Endothelial cell of umbilical vein (primary cell): ENCODE data around the gene MCTP2. TPM values are rescaled to one million over a fixed set of nuclear protein-coding genes. Genes with fewer than 3 reads are reported as not detected.

Source experiments
- Bru-seq: library from RNA; stranded (reverse); fragments of 400-500 nt; gene quantifications from one replicate; lab custom pipeline; 2021; lab: Mats Ljungman, UMichigan
- BruChase-seq, 2 experiments: library from RNA; stranded (reverse); fragments of 400-500 nt; gene quantifications; one replicate each; lab custom pipeline; 2021; lab: Mats Ljungman, UMichigan
- BruUV-seq: library from RNA; stranded (reverse); fragments of 400-500 nt; replicated peaks from 2 replicates; lab custom pipeline; 2021; lab: Mats Ljungman, UMichigan
- CTCF ChIA-PET: fragments of 300-600, 350-600 bp; sonication (Branson Sonifier 250); formaldehyde crosslinking; loops from one replicate; lab custom pipeline; 2021; ENCODE audit warnings: antibody characterized with exemption, inconsistent platforms; lab: Charles Lee
- POLR2A ChIA-PET: fragments of 300-600, 350-600 bp; sonication (Branson Sonifier 250); formaldehyde crosslinking; loops from one replicate; lab custom pipeline; 2021; ENCODE audit warnings: antibody characterized with exemption, inconsistent platforms; lab: Charles Lee
- DNase-seq: peaks from one replicate; pipeline ENCODE4 v3.0.0-alpha.2; 2011; ENCODE audit warnings: low read depth, low spot score
- FAIRE-seq: peaks from 2 replicates; lab custom pipeline; 2011; peaks lifted over from hg19 to GRCh38; lab: Jason Lieb, UNC
- H2AFZ ChIP-seq: 2 replicates; pipeline ENCODE4 v1.6.0; 2012; ENCODE audit warnings: low read depth, low read length, control low read depth, inconsistent platforms
- H3K27ac ChIP-seq: 2 replicates; pipeline ENCODE4 v1.5.1; 2011; ENCODE audit warnings: low read depth, mild to moderate bottlenecking, control low read depth, low read length, moderate library complexity; ENCODE audit not compliant: insufficient read depth
- H3K27me3 ChIP-seq, 2 experiments: 2 replicates each; pipeline versions ENCODE4 v1.6.0 to v1.6.1; 2011; ENCODE audit warnings: low read length in 2 of 2, mixed read lengths in 1 of 2; ENCODE audit not compliant: control insufficient read depth in 2 of 2, insufficient read depth in 2 of 2
- H3K36me3 ChIP-seq, 2 experiments: 2 replicates in 1 of 2; 3 replicates in 1 of 2; pipeline ENCODE4 v1.5.1; 2011; ENCODE audit warnings: low read length in 2 of 2, mild to moderate bottlenecking in 1 of 2, moderate library complexity in 1 of 2; ENCODE audit not compliant: control insufficient read depth in 2 of 2, insufficient read depth in 2 of 2; ENCODE audit errors: extremely low read depth in 1 of 2
- H3K4me1 ChIP-seq: 3 replicates; pipeline ENCODE4 v1.5.1; 2011; ENCODE audit warnings: mild to moderate bottlenecking, low read length; ENCODE audit not compliant: control insufficient read depth, insufficient read depth; ENCODE audit errors: extremely low read depth
- H3K4me2 ChIP-seq: 2 replicates; pipeline ENCODE4 v1.6.1; 2011; ENCODE audit warnings: low read length, control low read depth, mixed read lengths; ENCODE audit not compliant: insufficient read depth
- H3K4me3 ChIP-seq, 3 experiments: fragments of 200-600 bp in 1 of 3; sonication (generic), shearing (Covaris generic) in 1 of 3; replicated peaks in 1 of 3; 2 replicates each; pipeline ENCODE4 v1.5.1; 2011 to 2016; ENCODE audit warnings: control low read depth in 3 of 3, low read length in 3 of 3, mild to moderate bottlenecking in 2 of 3, inconsistent platforms in 1 of 3, low read depth in 1 of 3, moderate library complexity in 1 of 3; ENCODE audit not compliant: insufficient read depth in 1 of 3
- H3K79me2 ChIP-seq: 2 replicates; pipeline ENCODE4 v1.6.0; 2012; ENCODE audit warnings: low read length, inconsistent platforms; ENCODE audit not compliant: control insufficient read depth, insufficient read depth
- H3K9ac ChIP-seq: replicated peaks from 2 replicates; pipeline ENCODE3; 2011; ENCODE audit warnings: low read length, control low read depth; ENCODE audit not compliant: insufficient read depth; ENCODE audit errors: extremely low read depth
- H3K9me1 ChIP-seq: replicated peaks from 3 replicates; pipeline ENCODE4 v1.6.0; 2011; ENCODE audit warnings: mild to moderate bottlenecking, low read length; ENCODE audit not compliant: control insufficient read depth, insufficient read depth; ENCODE audit errors: extremely low read depth
- H3K9me3 ChIP-seq: replicated peaks from 2 replicates; pipeline ENCODE4 v1.5.1; 2012; ENCODE audit warnings: low read length, inconsistent platforms; ENCODE audit not compliant: control insufficient read depth, insufficient read depth
- H4K20me1 ChIP-seq: replicated peaks from 2 replicates; pipeline ENCODE3; 2011; ENCODE audit warnings: mild to moderate bottlenecking, low read length; ENCODE audit not compliant: control insufficient read depth, insufficient read depth; ENCODE audit errors: extremely low read depth
- EZH2 ChIP-seq: IDR thresholded peaks from 2 replicates; pipeline ENCODE4 v1.6.1; 2012; ENCODE audit warnings: borderline replicate concordance, low read depth, mild to moderate bottlenecking, moderate library complexity, low read length, inconsistent platforms; ENCODE audit not compliant: severe bottlenecking
- FOS ChIP-seq: IDR thresholded peaks from 2 replicates; pipeline ENCODE4 v1.6.1; 2011; ENCODE audit warnings: mild to moderate bottlenecking, low read length, moderate library complexity, borderline replicate concordance; ENCODE audit not compliant: insufficient read depth
- POLR2A ChIP-seq: IDR thresholded peaks from 2 replicates; pipeline ENCODE4 v1.6.1; 2012; ENCODE audit warnings: low read depth, mild to moderate bottlenecking, control low read depth, low read length
- dilution Hi-C: fragments of 300-500 bp; cut with MboI; formaldehyde crosslinking; loops from one replicate; pipeline ENCODE4 v1.15.0; 2019; ENCODE audit warnings: low sequenced_read_pairs; ENCODE audit not compliant: extremely low pct_ligation_motif_present
- intact Hi-C: fragments of 100-400 bp; cut with micrococcal nuclease; formaldehyde crosslinking; loops from one replicate; pipeline ENCODE4 v1.10.0; 2022
- long read RNA-seq: library from polyadenylated mRNA; stranded (forward); transcript quantifications from one replicate; pipeline ENCODE4 v2.0.0, GENCODE V29; 2021
- polyA minus RNA-seq, 3 experiments: library from RNA; depleted of rRNA, polyadenylated mRNA; stranded (reverse); fragments of >200 nt; gene quantifications; 1 replicate in 1 of 3; 2 replicates in 2 of 3; pipeline ENCODE4 v1.2.3, GENCODE V29; 2011
- polyA plus RNA-seq, 4 experiments: library from polyadenylated mRNA; depleted of rRNA in 3 of 4; stranded (reverse) in 3 of 4; unstranded in 1 of 4; fragments of >200 nt; gene quantifications; 2 replicates each; pipeline versions ENCODE4 v1.2.1 to v1.2.3, GENCODE V29; 2011 to 2012; ENCODE audit warnings: missing spikeins in 1 of 4
- total RNA-seq: library from RNA; stranded (reverse); gene quantifications from 2 replicates; pipeline ENCODE4 v1.2.3, GENCODE V29; 2021
- TF ChIP-seq, protein P1 (sequence below), 2 donors: IDR thresholded peaks; 1 replicate in 1 of 2; 2 replicates in 1 of 2; pipeline ENCODE4 v1.5.1; 2011; ENCODE audit warnings: low read length in 2 of 2, mild to moderate bottlenecking in 2 of 2, moderate library complexity in 2 of 2, control low read depth in 1 of 2, inconsistent platforms in 1 of 2, low read depth in 1 of 2; ENCODE audit not compliant: insufficient read depth in 1 of 2; ENCODE audit errors: extremely low read depth in 1 of 2

The MCTP2 gene, protein sequence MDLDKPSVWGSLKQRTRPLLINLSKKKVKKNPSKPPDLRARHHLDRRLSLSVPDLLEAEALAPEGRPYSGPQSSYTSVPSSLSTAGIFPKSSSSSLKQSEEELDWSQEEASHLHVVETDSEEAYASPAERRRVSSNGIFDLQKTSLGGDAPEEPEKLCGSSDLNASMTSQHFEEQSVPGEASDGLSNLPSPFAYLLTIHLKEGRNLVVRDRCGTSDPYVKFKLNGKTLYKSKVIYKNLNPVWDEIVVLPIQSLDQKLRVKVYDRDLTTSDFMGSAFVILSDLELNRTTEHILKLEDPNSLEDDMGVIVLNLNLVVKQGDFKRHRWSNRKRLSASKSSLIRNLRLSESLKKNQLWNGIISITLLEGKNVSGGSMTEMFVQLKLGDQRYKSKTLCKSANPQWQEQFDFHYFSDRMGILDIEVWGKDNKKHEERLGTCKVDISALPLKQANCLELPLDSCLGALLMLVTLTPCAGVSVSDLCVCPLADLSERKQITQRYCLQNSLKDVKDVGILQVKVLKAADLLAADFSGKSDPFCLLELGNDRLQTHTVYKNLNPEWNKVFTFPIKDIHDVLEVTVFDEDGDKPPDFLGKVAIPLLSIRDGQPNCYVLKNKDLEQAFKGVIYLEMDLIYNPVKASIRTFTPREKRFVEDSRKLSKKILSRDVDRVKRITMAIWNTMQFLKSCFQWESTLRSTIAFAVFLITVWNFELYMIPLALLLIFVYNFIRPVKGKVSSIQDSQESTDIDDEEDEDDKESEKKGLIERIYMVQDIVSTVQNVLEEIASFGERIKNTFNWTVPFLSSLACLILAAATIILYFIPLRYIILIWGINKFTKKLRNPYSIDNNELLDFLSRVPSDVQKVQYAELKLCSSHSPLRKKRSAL
- total RNA-seq (0.75 and 1.6 TPM in 2 replicates), polyA plus RNA-seq (0.01 TPM in 1 of 2 replicates, not detected in the other), polyA minus RNA-seq (0.17 TPM in 1 of 2 replicates, not detected in the other), Bru-seq, nascent RNA (percentile 33 among the genes with signal in this experiment), BruChase-seq, experiment 1, labeled RNA remaining after a 6-hour chase (percentile 25 among the genes with signal in this experiment), BruChase-seq, experiment 2, labeled RNA remaining after a 2-hour chase (percentile 32 among the genes with signal in this experiment)
- polyA plus RNA-seq (2011; cell fraction: cytosol; rRNA removed), result 0.03 and 0.10 TPM in 2 replicates
- 0.12 and 0.27 TPM in 2 replicates for polyA plus RNA-seq (2011; cell fraction: nucleus; rRNA removed)
- polyA plus RNA-seq (2012), result 2.8 and 3.9 TPM in 2 replicates
- 2.5 TPM for polyA minus RNA-seq (2011; cell fraction: cytosol; rRNA and poly(A)+ RNA removed)
- 0.05 TPM in 1 of 2 replicates, not detected in the other for polyA minus RNA-seq (2011; cell fraction: nucleus; rRNA and poly(A)+ RNA removed)
- long read RNA-seq, partial matches to known transcripts, result 0 of 1 reads
- long read RNA-seq, other reads (novel, unspliced or antisense), result 1 of 1 reads

DNA sequence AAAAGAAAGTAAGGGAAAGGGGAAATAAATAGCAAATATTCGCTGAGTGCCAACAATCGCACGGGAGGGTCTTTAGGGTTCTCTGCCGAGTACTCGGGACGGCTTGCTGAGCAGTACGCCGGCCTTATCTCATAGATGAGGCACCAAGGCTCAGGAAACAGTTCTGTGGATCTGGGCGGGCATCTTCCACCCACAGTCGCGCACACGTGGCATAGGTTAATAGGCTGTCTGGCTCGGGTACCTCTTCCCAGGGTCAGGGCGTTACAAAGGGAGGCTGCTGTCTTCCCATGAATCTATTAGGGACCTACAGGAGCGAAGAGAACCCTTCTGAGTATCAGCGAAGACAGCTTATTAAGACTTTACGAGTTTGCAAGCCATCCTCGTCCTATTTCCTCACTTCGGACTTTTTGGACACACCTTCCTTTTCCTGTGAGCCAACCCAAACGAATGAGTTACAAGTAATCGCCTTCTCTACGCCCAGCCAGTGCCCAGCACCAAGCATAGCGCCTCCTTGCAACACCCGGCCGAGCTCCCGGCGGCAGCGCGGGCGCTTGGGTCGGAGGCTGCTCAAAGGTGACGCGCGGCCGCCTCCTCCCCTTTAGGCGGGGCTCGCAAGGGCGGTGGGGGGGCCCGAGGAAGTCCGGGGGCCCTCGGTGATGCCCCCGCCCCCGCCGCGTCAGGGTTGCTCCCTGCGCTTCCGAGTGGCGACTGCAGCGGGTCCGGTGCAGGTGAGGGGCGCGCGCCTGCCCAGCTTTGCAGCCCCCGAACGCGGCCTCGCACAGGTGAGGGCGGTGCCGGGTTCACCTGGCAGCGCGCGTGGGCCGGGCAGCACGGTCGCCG lies at the start of gene MCTP2:
Gene MCTP2, plus strand, starts transcription at position 679 of the 840 bp plus-strand sequence. CDS start 66,705 bp downstream, outside the sequence.
- TSS peak; percentile 37 for BruUV-seq
- intact Hi-C loops, result loop anchor here (5.0 kb wide), 1 partner anchor 56 kb away; no protein-coding TSS in a partner anchor
- Histone ChIP-seq H3K9ac (no peak within 1 kb of the TSS), H3K9me1 (no peaks in the 10 kb centered on the region), H3K9me3 (no peaks in the 10 kb centered on the region), H3K27ac (no peak within 1 kb of the TSS), H3K4me2 (peak within 1 kb of the TSS; percentile 70), H3K4me3 (peak within 1 kb of the TSS; percentile 2 to 25 (median 17)), H3K4me1 (no peaks in the 10 kb centered on the region), H3K36me3 (no peaks in the 10 kb centered on the region), H3K27me3 (peaks cover 0 to 4% of the 10 kb centered on the region in 2 experiments), H2AFZ (peak within 1 kb of the TSS; percentile 84), H4K20me1 (no peaks in the 10 kb centered on the region), H3K79me2 (no peaks in the 10 kb centered on the region)
- dilution Hi-C loops, result no loop called here
- FAIRE-seq (peak; percentile 21), DNase-seq (peak; percentile 7)
- CTCF ChIA-PET, result no interaction called here
- TF ChIP-seq, protein P1, sequence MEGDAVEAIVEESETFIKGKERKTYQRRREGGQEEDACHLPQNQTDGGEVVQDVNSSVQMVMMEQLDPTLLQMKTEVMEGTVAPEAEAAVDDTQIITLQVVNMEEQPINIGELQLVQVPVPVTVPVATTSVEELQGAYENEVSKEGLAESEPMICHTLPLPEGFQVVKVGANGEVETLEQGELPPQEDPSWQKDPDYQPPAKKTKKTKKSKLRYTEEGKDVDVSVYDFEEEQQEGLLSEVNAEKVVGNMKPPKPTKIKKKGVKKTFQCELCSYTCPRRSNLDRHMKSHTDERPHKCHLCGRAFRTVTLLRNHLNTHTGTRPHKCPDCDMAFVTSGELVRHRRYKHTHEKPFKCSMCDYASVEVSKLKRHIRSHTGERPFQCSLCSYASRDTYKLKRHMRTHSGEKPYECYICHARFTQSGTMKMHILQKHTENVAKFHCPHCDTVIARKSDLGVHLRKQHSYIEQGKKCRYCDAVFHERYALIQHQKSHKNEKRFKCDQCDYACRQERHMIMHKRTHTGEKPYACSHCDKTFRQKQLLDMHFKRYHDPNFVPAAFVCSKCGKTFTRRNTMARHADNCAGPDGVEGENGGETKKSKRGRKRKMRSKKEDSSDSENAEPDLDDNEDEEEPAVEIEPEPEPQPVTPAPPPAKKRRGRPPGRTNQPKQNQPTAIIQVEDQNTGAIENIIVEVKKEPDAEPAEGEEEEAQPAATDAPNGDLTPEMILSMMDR (IDR thresholded peaks at IDR 0.05; ENCODE audit: extremely low read depth in 1 of 2, insufficient read depth in 1 of 2, low read depth in 1 of 2, low read length in 2 of 2), result no peak
- no peak for TF ChIP-seq FOS
- TF ChIP-seq POLR2A, result no peak
- no peak for TF ChIP-seq EZH2
- POLR2A ChIA-PET, result no interaction called here
